Measurements from ENCODE around the gene KLF13.

The KLF13 gene

DNA sequence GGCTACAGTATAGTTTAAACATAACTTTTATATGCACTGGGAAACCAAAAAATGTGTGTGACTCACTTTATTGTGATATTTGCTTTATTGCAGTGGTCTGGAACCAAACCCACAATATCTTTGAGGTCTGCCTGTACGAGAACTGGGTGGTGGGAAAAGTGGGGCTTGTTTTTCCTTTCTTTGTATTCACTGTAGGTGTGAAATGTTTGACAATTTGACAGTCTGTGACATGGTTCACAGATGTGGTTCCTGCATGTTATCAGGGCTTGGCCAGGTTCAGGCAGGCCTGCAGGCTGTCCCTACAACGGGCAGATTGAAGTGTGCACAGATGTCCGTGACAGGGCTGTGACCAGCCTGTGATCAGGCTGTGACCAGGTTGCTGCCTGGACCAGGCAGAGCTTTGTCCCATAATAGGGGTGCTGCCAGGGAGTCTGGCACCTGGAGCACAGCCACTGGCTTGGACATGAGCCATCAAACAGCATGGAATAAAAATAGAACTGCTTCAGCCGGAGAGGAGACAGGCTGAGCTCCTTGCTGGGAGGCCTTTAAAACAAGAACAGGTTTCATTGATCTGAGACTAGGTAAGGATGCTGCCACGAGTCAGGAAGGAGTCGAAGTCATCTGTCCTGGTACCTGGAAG is 61.0 kb downstream of the KLF13 start:
- H3K27me3 ChIP-seq (ENCODE audit: control insufficient read depth, insufficient read depth, low read length): peaks cover 4% of the 10 kb centered on the region
- no peaks in the 10 kb centered on the region for H3K36me3 ChIP-seq (ENCODE audit: control insufficient read depth, insufficient read depth, low read length)
- peaks cover 13% of the 10 kb centered on the region for H3K9me3 ChIP-seq (ENCODE audit: control insufficient read depth, insufficient read depth, low read depth, low read length)
- no peak overlapping the region for H3K9ac ChIP-seq (ENCODE audit: low read length)
- peaks cover 6% of the 10 kb centered on the region for H3K4me1 ChIP-seq (ENCODE audit: control insufficient read depth, insufficient read depth, low read length)
- H3K27ac ChIP-seq (ENCODE audit: low read depth, low read length): no peak overlapping the region
- no peak overlapping the region for H3K4me3 ChIP-seq (ENCODE audit: low read depth, low read length)

DNA sequence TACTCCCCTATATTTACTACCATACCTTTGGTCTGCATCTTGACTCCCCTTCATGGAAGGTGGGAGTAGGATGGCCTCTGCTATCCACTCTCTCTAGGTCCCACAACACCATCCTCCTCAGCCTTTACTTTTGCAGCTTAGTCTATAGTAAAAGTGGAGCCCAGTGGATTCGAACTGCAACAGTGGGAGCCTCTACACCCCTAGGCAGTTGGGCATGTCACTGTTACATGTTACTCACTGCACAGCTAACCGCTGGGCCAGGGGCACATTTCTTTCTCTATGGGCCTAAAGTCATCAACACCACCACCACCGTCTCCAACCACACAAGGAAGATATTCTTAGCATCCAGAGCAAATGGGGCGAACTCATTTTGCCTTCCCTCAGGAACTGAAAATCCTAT is 62.9 kb downstream of the KLF13 start:
- H3K4me1 ChIP-seq (ENCODE audit: control insufficient read depth, insufficient read depth, low read length): peaks cover 2% of the 10 kb centered on the region; the same call in 1 of the 2 replicates
- H3K36me3 ChIP-seq (ENCODE audit: control insufficient read depth, insufficient read depth, low read length): no peaks in the 10 kb centered on the region
- no peak overlapping the region for H3K27ac ChIP-seq (ENCODE audit: low read depth, low read length)
- H3K9ac ChIP-seq (ENCODE audit: low read length): no peak overlapping the region
- peaks cover 13% of the 10 kb centered on the region for H3K9me3 ChIP-seq (ENCODE audit: control insufficient read depth, insufficient read depth, low read depth, low read length)
- no peak overlapping the region for H3K4me3 ChIP-seq (ENCODE audit: low read depth, low read length)
- peaks cover 19% of the 10 kb centered on the region for H3K27me3 ChIP-seq (ENCODE audit: control insufficient read depth, insufficient read depth, low read length)

- H3K27me3 ChIP-seq (ENCODE audit: control insufficient read depth, insufficient read depth, low read length): peaks cover 19% of the 10 kb centered on the region
- no peak overlapping the region for H3K27ac ChIP-seq (ENCODE audit: low read depth, low read length)
- peaks cover 13% of the 10 kb centered on the region for H3K9me3 ChIP-seq (ENCODE audit: control insufficient read depth, insufficient read depth, low read depth, low read length)
- H3K4me3 ChIP-seq (ENCODE audit: low read depth, low read length): no peak overlapping the region
- H3K4me1 ChIP-seq (ENCODE audit: control insufficient read depth, insufficient read depth, low read length): peaks cover 2% of the 10 kb centered on the region; the same call in 1 of the 2 replicates
- H3K9ac ChIP-seq (ENCODE audit: low read length): no peak overlapping the region
- H3K36me3 ChIP-seq (ENCODE audit: control insufficient read depth, insufficient read depth, low read length): no peaks in the 10 kb centered on the region
Measured at GRCh38 chr15:31390029-31390428, 63.4 kb downstream of the KLF13 start.

DNA sequence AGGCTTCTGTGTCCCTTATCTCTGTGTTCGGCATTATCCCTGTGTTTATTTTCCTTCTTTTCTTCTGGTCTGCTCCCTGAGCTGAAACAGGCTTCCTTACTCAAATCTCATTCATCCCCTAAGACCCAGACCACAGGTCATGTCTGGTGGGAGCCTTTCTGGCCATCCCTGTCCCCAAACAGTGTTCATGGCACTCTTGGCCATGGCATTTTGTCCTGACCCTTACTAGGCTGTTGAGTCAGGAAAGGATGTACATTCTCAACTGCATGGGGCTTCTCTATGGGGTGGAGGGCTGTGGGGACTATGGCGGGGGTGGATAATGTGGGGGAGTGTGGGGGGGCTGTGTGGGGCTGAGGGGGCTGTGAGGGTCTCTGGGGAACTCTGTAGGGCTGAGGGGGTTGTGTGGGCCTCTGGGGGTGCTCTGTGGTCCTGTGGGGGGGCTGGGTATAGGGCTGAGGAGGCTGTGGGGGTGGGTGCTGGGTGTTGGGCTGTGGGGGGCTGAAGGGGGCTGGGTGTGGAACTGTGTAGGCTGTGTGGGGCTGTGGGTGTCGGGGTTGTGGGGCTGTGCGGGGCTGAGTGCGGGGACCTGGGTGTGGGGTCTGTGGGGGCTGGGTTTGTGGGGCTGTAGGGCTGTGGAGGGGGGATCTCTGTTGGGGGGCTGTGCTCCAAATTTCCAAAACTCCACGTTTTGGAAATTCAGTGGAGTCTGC is 64.3 kb downstream of the KLF13 start:
- Histone ChIP-seq H3K9ac (ENCODE audit: low read length) (no peak overlapping the region), H3K36me3 (ENCODE audit: control insufficient read depth, insufficient read depth, low read length) (no peaks in the 10 kb centered on the region), H3K4me3 (ENCODE audit: low read depth, low read length) (no peak overlapping the region), H3K9me3 (ENCODE audit: control insufficient read depth, insufficient read depth, low read depth, low read length) (peaks cover 13% of the 10 kb centered on the region), H3K27ac (ENCODE audit: low read depth, low read length) (no peak overlapping the region), H3K27me3 (ENCODE audit: control insufficient read depth, insufficient read depth, low read length) (peaks cover 19% of the 10 kb centered on the region), H3K4me1 (ENCODE audit: control insufficient read depth, insufficient read depth, low read length) (peaks cover 2% of the 10 kb centered on the region; the same call in 1 of the 2 replicates)

DNA sequence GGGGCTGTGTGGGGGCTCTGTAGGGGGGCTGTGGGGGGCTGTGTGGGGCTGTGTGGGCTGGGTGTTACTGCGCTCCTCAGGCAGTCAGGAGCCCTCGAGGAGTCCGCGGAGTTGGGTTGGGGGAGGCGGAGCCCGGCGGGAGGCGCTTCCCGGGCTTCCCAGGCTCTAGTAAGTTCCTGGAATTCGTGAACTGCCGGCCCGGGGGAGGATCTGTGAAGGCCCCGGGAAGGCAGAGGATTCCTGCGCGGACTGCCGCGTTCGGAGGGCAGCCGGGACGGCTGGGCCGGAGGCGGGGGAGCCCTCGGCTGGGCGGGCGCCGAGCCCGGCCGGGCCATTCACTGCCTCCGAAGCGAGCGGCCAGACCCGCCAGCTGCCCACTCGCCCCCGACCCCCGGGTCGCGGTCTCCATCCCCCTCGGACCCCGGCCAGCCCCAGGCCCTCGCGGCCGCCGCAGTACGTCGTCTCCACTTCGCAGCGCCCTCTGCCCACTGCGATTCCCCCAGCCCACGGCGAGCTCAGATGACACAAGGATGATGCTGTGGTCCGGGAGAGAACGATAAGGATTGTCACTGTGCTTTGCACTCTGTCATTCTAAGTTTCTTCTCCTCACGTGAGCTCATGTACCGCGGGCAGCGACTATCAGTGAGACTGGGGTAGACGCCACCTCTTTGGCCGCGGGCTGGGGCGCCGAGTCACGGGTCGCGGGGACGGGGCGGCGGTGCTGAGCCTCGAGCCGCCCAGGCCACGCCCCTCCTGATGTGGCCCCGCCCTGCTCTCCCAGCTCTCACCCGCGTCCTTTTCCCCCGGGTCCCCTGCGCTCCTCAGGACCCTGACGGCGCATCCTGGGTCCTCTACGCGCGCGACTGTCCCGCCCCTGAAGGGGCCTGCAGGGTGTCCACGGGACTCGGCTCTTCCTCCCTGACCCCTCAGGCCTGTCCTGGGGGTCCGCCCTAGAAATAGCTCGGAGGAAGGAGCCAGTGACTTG is 65.3 kb downstream of the KLF13 start:
- peak overlapping the region; percentile 79 for H3K4me3 ChIP-seq (ENCODE audit: low read depth, low read length)
- peaks cover 19% of the 10 kb centered on the region for H3K27me3 ChIP-seq (ENCODE audit: control insufficient read depth, insufficient read depth, low read length)
- peak overlapping the region; percentile 27; the same call in 1 of the 2 replicates for H3K27ac ChIP-seq (ENCODE audit: low read depth, low read length)
- peak overlapping the region; percentile 91 for H3K9ac ChIP-seq (ENCODE audit: low read length)
- no peaks in the 10 kb centered on the region for H3K36me3 ChIP-seq (ENCODE audit: control insufficient read depth, insufficient read depth, low read length)
- H3K9me3 ChIP-seq (ENCODE audit: control insufficient read depth, insufficient read depth, low read depth, low read length): peaks cover 13% of the 10 kb centered on the region
- peaks cover 8% of the 10 kb centered on the region for H3K4me1 ChIP-seq (ENCODE audit: control insufficient read depth, insufficient read depth, low read length)

- H3K4me3 ChIP-seq (ENCODE audit: low read depth, low read length): peak overlapping the region; percentile 79
Measured at GRCh38 chr15:31392761-31393401, 66.2 kb downstream of the KLF13 start.

GRCh38 chr15:31393444-31394091 is 66.9 kb downstream of the KLF13 start:
- peaks cover 22% of the 10 kb centered on the region for H3K4me1 ChIP-seq (ENCODE audit: control insufficient read depth, insufficient read depth, low read length)
- peak overlapping the region; percentile 1 for H3K9ac ChIP-seq (ENCODE audit: low read length)
- H3K9me3 ChIP-seq (ENCODE audit: control insufficient read depth, insufficient read depth, low read depth, low read length): peaks cover 13% of the 10 kb centered on the region
- H3K36me3 ChIP-seq (ENCODE audit: control insufficient read depth, insufficient read depth, low read length): no peaks in the 10 kb centered on the region
- H3K27me3 ChIP-seq (ENCODE audit: control insufficient read depth, insufficient read depth, low read length): peaks cover 19% of the 10 kb centered on the region
- H3K27ac ChIP-seq (ENCODE audit: low read depth, low read length): no peak overlapping the region
- H3K4me3 ChIP-seq (ENCODE audit: low read depth, low read length): peak overlapping the region; percentile 79

More at GRCh38 chr15:31392761-31393401, 66.2 kb downstream of the KLF13 start:
- no peaks in the 10 kb centered on the region for H3K36me3 ChIP-seq (ENCODE audit: control insufficient read depth, insufficient read depth, low read length)
- no peak overlapping the region for H3K27ac ChIP-seq (ENCODE audit: low read depth, low read length)
- peaks cover 13% of the 10 kb centered on the region for H3K9me3 ChIP-seq (ENCODE audit: control insufficient read depth, insufficient read depth, low read depth, low read length)
- H3K4me1 ChIP-seq (ENCODE audit: control insufficient read depth, insufficient read depth, low read length): peaks cover 15% of the 10 kb centered on the region
- peak overlapping the region; percentile 47 for H3K9ac ChIP-seq (ENCODE audit: low read length)
- peaks cover 19% of the 10 kb centered on the region for H3K27me3 ChIP-seq (ENCODE audit: control insufficient read depth, insufficient read depth, low read length)

- Histone ChIP-seq H3K4me1 (ENCODE audit: control insufficient read depth, insufficient read depth, low read length) (peaks cover 28% of the 10 kb centered on the region), H3K4me3 (ENCODE audit: low read depth, low read length) (peak overlapping the region; percentile 12; the same call in 1 of the 2 replicates), H3K27ac (ENCODE audit: low read depth, low read length) (peak overlapping the region; percentile 62; the same call in 1 of the 2 replicates), H3K9ac (ENCODE audit: low read length) (peak overlapping the region; percentile 40), H3K9me3 (ENCODE audit: control insufficient read depth, insufficient read depth, low read depth, low read length) (no peaks in the 10 kb centered on the region), H3K27me3 (ENCODE audit: control insufficient read depth, insufficient read depth, low read length) (peaks cover 17% of the 10 kb centered on the region), H3K36me3 (ENCODE audit: control insufficient read depth, insufficient read depth, low read length) (no peaks in the 10 kb centered on the region)
Measured at GRCh38 chr15:31396881-31397560, 70.4 kb downstream of the KLF13 start.

- H3K27ac ChIP-seq (ENCODE audit: low read depth, low read length): peak overlapping the region; percentile 62
- H3K27me3 ChIP-seq (ENCODE audit: control insufficient read depth, insufficient read depth, low read length): peaks cover 11% of the 10 kb centered on the region
- peak overlapping the region; percentile 18 for H3K9ac ChIP-seq (ENCODE audit: low read length)
- H3K4me1 ChIP-seq (ENCODE audit: control insufficient read depth, insufficient read depth, low read length): peaks cover 28% of the 10 kb centered on the region
- no peaks in the 10 kb centered on the region for H3K36me3 ChIP-seq (ENCODE audit: control insufficient read depth, insufficient read depth, low read length)
- H3K9me3 ChIP-seq (ENCODE audit: control insufficient read depth, insufficient read depth, low read depth, low read length): no peaks in the 10 kb centered on the region
- H3K4me3 ChIP-seq (ENCODE audit: low read depth, low read length): no peak overlapping the region
Measured at GRCh38 chr15:31397851-31398661, 71.4 kb downstream of the KLF13 start.
